Kasumi-1 (cell line): ENCODE measurements around the gene SLC7A6OS.
A peak's percentile ranks its signal among the peaks of the same experiment; 100 is the strongest.

Experiments used
- DNase-seq, 2 experiments: peaks; one replicate each; lab custom pipeline; 2025; lab: John Stamatoyannopoulos, UW

The SLC7A6OS gene

DNA sequence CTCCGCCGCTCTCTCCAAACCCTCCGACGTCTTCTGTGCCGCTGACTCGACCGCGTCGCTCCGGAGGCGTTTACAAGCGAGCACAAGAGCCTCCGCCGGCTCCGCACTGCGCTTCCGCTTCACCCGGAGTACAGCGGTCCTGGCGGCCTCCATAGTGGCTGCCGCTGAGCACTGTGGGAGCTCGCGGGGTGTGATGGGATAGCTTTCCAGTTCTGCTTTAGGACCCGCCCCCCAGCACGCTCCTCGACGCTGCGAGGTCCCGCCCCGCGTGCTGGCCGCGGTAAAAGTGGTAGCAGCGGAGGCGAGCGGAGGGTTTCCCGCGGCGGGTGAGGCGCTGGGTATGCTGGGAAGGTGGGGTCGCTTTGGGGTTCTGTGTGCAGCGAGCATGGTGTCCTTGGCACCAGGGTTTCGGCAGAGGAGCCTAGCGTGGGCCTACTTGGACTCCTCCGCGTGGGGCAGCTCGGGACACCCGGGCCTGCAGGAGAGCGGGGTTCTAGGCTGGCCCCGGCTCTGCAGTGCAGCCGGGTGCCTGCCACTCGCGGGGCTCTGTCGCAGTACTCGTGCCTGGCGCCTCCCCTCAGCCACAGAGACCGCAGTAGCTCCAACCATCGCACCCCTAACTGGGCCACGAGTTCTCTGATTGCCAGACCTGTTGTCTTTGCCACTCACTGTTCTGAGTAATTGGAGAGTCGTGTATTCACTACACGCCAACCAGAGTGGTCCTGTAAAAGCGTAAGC, at the start of gene SLC7A6OS, which contains the start of gene PRMT7:
TSS of gene SLC7A6OS (minus strand) at position 173 of the 738 bp plus-strand sequence. CDS start at position 153, 20 bp downstream.
TSS of gene PRMT7 (plus strand) at position 246 of the 738 bp plus-strand sequence. CDS start 4,961 bp downstream, outside the sequence.
- DNase-seq: peak; percentile 95

DNA sequence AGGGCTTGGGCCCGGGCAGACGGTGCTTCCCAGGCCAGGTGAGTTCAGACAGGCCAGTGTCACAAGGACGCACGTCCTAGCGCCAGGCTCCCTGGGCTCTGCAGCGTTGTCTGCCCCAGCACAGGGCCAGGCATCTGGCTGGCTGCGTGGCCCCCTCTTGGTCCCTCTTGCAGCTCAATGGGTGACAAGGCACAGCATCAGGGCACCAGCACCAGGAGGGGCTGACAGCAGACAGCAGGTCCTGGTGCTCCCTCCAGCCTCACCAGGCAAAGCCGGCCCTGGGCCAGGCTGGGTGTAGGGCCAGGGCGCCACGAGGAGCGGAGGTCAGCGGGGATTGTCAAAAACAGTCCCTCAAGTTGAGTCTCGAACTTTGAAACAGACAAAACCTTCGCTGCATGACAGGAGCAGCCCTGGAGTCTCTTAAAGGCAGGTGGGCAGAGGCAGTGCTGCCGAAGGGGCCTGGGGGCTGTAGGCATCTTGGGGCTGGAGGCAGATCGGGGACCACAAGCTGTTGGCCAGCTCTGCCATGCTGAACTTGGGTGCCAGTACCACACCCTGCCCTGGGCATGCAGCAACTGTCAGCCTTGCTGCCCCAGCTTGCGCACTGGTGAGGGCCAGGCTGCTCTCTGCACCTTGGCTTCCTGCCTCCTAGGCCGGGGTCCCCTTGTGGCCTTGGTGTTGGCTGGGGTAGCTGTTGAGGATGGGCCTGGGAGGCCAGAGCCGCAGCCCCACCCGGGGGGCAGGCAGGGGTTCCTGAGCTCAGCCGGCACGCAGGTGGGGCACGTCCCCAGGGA, 48.8 kb upstream of the SLC7A6OS start:
- DNase-seq: no peak

DNA sequence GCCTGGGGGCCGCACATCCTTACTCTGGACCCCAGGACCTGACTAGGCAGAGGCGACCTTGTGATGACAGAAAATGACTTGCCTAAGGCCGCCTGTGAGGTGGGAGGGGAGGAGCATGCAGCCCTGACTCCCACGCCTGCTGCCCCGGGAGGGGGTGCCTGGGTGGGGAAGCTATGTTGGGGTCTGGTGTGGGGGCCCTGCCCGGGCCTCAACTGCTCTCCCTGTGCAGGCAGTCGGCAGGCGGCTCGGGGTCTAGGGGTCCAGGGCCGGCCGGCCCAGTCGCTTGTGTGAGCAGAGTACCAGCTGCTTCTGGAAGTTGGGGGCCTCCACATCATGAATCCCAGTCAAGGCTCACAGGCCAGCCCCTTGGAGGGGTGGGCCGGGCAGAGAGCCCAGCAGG, 48.2 kb upstream of the SLC7A6OS start:
- DNase-seq: no peak

DNA sequence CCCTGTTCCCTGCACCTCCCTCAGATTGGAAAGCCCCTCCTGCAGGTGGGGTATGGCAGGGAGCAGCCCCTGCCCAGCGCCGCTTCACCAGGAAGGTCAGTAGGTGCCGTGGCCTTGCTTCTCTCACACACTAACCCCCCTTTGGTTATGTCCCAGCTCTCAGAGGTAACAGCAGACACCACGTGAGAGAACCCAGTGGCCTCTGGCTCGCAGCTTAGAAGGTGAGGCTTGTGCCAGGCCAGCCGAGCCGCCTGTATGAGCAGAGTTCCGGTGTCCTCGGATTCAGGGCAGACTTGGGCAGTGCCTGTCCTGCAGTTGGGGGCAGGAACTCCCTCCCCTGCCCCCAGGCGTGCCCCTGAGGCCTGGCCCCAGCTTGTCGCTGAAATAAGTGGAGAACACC, 47.2 kb upstream of the SLC7A6OS start:
- DNase-seq: no peak

DNA sequence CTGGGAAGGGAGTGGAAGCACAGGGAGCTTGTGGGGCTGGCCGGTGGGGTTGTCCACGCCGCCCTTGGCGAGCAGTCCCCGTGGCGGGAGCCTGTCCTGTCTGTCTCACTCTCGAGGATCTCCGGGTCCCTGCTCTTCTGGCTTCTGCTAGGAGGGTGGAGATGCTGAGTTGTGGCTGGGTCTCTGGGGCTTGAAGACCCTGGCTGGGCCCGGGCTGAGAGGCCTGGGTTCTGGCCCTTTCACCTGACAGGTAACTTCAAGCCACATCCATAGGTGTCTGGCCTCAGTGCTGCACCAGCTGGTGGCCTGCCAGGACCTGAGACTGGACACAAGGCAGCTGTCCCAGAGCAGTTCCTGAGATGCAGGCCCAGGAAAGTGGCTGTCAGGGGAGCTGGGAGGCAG, 46.8 kb upstream of the SLC7A6OS start:
- no peak for DNase-seq

DNA sequence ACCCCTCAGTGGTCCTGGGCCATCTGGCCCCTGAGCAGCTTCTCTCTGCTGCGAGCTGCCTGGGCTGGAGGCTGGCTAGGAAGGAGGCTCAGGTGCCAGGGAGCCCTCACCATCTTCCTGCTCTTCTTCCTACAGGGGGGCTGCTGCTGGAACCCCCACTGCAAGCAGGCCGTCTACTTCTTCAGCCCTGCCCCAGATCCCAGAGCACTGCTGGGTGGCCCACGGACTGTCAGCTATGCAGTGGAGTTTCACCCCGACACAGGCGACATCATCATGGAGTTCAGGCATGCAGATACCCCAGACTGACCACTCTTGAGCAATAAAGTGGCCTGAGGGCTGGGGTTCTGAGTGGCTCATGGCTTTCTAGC, 46.2 kb upstream of the SLC7A6OS start:
- DNase-seq: no peak

DNA sequence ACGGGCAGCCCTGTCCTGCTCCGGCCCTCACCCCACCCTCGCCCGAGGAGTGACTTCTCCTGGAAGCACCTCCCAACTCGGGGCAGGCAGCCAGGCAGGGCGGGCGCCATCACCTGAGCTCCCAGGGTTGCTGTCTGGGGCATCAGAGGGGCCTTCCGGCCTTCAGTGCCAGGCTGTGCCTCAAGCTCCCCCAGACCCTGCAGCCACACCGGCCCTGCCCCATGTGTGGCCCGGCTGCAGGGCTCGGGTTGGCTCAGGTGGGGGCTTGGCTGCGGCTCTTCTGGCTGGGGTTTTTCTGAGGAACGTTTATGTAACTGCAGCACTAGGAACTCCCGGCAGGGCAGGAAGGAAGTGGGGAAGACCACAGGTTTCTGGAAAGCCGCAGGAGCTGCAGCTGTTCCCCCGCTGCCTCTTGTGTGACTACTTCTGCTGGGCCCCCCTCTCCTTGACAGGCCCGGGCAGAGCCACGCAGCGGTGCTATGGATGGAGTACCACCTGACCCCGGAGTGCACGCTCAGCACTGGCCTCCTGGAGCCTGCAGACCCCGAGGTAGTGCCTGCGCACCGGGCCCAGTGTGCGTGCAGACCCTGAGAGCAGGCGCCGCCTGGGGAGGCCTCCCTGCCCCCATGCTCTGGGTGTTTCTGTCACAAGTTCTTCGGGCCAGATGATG, 45.6 kb upstream of the SLC7A6OS start:
- DNase-seq: peak; percentile 93 to 94

DNA sequence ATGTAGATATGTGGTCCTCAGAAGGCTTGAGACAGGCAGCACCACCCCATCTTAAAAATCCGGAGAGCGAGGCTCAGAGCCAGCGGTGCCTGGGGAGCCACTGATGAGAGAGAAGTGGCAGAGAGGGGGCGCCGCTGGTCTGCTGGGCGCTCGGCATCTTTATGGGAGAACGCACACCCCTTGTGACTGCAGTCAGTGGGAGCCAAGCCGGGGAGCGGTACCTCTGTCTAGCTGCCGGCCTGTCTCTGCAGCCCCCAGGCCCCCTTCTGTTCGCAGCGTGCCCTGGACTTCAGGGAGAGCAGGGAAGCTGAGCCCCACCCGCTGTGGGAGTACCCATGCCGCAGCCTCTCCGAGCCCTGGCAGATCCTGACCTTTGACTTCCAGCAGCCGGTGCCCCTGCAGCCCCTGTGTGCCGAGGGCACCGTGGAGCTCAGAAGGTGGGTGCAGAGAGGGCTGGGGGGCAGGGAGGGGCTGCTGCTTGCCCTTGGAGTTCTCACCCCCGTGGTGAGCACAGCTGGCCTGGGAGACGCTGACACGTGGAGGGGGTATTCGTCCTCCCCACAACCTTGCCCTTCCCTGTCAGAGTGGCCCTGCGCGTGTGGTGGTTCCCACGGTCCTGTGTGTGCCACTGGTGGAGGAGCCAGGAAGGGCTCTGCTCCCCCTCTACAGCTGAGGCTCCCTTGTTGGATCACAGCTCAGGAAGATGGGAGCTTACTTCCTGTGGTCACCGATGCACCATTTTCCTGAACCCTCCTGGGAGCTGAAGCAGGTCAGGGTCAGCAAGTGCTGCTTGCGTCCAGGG, 44.9 kb upstream of the SLC7A6OS start:
- DNase-seq: peak in 1 of 2 experiments; percentile 5

DNA sequence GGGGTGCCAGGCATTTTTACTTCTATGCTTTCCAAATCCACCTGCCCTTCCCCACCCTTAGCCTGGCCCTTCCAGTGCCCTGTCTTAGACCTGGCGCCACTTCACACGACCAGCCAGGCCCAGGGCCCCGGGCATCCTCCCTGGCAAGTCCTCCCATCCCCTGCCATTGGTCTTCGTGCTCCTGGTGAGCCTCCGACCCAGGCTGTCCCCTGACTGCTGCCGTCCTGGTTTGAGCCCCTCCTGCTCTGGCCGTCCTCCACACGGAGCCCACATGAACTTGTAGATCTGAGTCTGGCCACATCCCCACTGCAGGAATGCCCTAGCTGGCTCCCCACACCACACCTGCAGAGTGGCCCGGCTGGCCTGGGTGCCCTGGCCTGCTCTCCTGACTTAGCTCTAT, 44.1 kb upstream of the SLC7A6OS start:
- no peak for DNase-seq

DNA sequence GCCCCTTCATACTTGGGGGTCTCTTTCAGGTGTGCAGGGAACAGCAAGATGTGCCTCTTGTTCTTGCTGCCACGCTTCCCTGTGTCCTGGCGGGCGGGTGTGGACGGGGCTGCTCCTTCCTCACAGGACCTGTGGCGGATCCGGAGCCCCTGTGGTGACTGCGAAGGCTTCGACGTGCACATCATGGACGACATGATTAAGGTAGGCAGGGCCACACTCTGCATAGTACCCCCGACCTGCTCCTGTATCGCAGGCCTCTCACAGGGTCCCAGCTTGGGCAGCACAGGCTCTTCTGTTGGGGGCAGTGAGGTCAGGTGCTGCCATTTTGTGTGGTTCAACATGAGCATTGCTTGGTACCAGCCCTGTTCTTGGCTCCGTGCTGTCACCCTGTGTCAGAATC, 42.6 kb upstream of the SLC7A6OS start:
- DNase-seq: no peak

DNA sequence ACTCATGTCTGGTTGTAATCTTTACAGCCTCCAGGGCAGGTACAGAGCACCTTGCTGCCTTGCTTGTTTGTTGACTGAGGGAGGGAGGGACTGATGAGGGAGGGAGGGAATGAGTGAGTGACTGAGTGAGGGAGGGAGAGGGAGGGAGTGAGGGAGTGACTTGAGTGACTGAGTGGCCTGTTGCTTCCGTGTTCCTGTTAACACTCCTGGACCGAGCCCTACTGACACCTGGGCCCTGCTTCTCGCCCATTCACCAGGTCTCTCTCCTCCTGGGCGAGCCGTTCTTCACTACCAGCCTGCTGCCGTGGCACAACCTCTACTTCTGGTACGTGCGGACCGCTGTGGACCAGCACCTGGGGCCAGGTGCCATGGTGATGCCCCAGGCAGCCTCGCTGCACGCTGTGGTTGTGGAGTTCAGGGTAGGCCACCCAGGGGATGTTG, 41.3 kb upstream of the SLC7A6OS start:
- no peak for DNase-seq

DNA sequence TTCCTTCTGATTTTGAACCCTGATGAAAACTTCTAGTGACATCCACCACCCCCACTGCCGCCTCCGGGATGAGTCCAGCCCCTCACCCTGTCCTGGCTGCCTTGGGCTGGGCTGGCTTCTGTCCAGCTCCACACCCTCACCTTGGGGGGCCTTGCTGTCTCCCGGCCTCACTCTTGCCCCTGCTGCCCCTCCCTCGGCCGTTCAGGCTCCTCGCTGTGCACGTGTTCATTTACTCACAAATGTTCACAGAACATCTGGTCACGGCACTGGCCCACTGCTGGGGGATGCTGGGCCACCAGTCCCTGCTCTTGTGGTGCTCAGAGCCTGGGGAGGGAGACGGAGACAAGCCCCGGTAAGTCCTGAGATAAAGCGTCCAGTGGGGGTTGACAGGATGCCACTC, 40.7 kb upstream of the SLC7A6OS start:
- DNase-seq: no peak

DNA sequence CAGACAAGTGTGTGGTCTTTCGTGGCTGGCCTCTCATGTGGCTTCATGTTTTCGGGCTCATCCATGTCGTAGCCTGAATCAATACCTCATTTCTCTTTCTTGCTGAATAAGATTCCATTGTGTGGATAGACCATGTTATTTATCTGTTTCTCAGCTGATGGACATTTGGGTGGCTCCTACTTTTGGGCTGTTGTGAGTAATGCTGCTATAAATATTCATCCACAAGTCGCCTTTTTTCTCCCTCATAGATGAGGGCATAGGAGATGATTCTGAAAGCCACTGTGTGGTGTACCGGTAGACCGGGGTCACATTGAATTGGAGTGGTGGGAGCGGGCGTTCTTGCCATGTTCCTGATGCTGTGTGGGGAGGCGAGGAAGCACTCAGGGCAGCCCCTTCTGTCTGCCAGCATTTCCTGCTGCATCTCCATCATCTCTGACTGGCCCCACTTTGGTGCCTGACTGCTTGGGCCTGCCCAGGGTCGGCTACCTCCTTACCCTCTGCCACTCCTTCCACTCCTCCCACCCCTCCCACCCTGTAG, 40.1 kb upstream of the SLC7A6OS start:
- DNase-seq: no peak

DNA sequence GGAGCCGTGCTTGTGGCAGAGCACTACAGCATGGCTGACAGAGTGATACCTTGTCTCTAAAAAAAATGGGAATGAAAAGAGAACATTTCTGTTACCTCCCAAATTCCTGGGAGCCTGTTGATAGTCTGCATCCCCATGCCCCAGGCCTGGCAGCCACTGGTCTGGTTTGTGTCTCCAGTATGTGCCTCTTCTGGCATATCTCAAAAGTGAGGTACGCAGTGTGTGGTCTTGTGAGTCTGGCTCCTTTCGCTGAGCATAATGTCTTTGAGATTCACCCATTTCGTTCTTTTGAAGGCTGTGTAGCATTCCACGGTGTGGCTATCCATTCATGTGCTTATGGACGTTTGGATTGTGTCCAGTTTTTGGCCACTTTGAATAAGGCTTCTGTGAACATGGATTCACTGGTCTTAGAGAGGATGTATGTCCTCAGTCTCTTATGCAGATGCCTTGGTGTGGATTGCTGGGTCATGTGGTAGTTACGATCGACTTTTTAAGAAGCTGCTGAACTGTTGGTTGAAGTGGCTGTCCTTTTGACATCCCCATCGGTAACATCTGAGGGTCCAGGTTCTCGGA, 39.2 kb upstream of the SLC7A6OS start:
- no peak for DNase-seq

DNA sequence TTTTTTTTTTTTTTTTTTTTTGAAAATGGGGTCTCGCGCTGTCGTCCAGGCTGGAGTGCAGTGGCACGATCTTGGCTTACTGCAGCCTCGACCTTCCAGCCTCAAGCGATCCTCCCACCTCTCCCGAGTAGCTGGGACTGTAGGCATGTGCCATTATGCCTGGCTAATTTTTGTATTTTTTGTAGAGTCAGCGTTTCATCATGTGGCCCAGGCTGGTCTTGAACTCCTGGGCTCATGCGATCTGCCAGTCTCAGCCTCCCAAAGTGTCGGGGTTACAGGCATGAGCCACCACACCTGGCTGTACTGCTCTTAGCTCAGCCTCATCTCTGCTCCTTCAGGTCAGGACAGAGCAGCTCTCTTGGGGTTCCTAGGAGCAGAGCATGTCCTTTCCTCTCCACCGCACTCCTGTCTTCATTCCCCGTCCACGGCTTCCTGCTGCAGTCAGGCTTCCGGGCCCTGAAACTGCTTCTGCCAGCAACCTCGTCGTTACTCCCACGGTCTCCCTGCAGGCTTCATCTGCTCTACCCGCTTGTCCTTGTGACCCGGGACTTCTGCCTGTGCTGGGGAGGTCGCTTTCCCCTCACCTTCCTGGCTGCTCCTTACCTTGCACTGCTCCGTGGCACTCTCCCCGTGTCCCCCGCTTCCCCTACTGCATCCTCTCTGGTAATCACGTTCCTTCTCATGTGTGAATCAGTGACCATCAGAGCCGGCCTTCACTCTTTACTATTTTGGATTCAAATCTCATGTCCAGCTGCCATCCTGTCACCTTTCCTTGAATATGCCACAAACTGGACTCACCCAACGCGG, 38.1 kb upstream of the SLC7A6OS start:
- DNase-seq: no peak

DNA sequence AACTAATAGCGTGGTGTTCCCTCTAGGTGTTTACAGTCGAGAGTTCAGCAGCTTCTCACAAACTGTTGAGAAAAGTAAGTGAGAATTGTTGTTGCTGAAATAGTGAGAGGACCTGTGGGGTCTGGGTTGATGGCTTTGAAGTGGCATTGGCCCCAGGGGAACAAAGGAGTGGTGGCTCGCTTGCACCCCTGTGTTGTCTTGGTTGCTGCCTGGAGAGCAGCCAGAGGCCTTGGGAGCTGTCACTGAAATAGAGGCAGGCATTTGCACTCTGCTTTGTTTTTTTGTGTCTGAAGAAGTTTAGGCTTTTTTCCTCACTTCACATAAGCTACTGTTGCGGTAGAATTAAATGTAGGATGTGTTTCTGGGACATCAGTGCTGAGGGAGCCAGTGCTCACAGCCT, 36.9 kb upstream of the SLC7A6OS start:
- no peak for DNase-seq

DNA sequence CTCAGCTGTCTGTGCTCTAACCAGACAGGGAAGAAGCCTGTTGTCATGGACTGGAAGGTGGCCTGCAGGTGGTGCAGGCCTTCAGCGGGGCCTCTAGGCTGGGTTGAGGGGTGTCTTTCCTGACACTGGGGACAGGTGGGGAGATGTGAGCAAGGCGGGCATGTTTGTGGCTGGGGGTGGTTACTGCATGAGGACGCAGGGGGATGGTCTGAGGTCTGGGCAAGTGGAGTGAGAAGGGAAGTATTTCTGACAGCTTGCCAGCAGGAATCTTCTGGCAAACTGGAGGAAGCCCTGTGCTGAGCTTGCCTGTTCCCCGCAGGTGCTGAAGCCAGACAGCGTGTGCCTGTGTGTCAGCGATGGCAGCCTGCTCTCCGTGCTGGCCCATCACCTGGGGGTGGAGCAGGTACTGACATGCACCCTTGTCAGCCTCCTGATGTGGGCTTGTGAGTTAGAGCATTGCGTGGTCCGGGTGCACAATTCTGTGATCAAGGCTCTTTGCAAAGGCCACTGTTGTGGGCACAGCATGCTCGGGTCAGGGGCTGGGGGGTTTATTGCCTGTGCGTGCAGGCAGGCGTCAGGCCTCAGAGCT, 36.2 kb upstream of the SLC7A6OS start:
- no peak for DNase-seq

DNA sequence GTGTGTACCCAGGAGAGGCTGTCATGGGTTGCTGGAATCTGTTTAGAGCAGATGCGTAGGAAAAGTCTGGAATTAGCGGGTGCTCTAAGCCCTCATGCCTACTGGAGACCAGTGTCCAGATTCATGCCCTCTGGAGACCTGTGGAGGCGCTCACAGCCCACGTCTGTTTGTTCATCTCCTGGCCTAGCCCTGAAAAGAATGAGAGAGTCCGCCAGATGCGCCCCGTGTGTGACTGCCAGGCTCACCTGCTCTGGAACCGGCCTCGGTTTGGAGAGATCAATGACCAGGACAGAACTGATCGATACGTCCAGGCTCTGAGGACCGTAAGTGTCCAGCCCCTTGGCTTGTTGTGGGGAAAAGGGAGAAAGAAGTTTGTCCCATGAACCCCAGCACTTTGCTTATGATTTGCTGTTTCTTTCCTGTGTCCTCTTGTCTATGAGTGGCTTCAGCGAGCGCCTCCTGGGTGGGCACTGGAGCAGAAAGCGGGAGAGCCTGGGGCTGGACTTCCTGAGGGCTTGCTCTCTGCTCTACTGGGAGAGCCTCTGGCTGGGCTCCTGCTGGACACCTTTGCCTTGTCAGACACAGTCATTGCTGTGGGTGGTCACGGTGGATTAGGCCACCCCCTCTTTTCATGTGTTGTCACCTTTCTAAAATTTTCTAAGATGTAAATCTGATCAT, 35.4 kb upstream of the SLC7A6OS start:
- no peak for DNase-seq

DNA sequence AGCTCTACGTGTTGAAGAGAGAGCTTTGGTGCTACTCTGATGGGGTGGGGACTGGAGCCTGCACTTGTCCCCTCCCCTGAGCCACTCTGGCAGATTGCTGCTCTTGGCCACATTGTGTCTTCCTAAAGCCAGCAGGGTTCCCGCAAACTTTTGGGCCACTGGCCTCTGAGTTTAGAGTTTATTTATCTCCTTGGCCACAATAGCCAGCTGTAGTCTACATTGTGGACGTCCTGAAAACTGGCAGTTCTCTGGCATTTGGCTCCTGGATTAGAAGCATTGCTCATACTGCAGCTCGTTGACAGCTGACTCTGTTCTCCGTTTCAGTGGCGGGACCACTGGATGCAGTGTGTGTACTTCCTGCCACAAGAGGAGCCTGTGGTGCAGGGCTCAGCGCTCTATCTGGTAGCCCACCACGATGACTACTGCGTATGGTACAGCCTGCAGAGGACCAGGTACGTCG, 34.6 kb upstream of the SLC7A6OS start:
- no peak for DNase-seq
